Activated CD8-positive, alpha-beta memory T cell treated with anti-CD3 and anti-CD28 coated beads, Interleukin-2, amount 50 U/mL, for 1 hour (primary cell): ENCODE results near the gene CAMK2N2.

Experiments used
- DNase-seq: peaks from one replicate; pipeline ENCODE4 v3.0.0-alpha.2; 2020; ENCODE audit errors: extremely low read depth

Gene CAMK2N2

GRCh38 chr3:184222521-184222920, 38.8 kb downstream of the CAMK2N2 start:
- DNase-seq = no peak

GRCh38 chr3:184218814-184219213, 42.5 kb downstream of the CAMK2N2 start:
- no peak for DNase-seq

- DNase-seq = no peak
Observed at GRCh38 chr3:184211718-184212117, 49.6 kb downstream of the CAMK2N2 start.

GRCh38 chr3:184211297-184211696, 50.1 kb downstream of the CAMK2N2 start:
- DNase-seq = no peak
